ENCODE data around the gene INTS11.
"Not testable (repeated sequence)": the region's sequence is repeated elsewhere in the genome, so short reads cannot be mapped to it uniquely, and the experiment has no call there.

INTS11 gene

GRCh38 chr1:1329304-1330210 is 5.1 kb upstream of the INTS11 start:
- no peak for DNase-seq

GRCh38 chr1:1328254-1328653 is 3.8 kb upstream of the INTS11 start:
- DNase-seq, result no peak

GRCh38 chr1:1327291-1327690 is 2.8 kb upstream of the INTS11 start:
- DNase-seq, result no peak

GRCh38 chr1:1326075-1326605 is 1.7 kb upstream of the INTS11 start:
- DNase-seq, result no peak

GRCh38 chr1:1325288-1326074 is 1.0 kb upstream of the INTS11 start:
- DNase-seq, result no peak

GRCh38 chr1:1324084-1324523 is 356 bp downstream of the INTS11 start:
- DNase-seq, result no peak

GRCh38 chr1:1322952-1323351 is 1.5 kb downstream of the INTS11 start:
- no peak for DNase-seq

GRCh38 chr1:1322418-1322817 is 2.0 kb downstream of the INTS11 start:
- DNase-seq, result no peak

- DNase-seq, result no peak
Measured at GRCh38 chr1:1321477-1321876, 3.0 kb downstream of the INTS11 start.

- no peak for DNase-seq
Measured at GRCh38 chr1:1320666-1321448, 3.6 kb downstream of the INTS11 start.

GRCh38 chr1:1319646-1319941 is 4.9 kb downstream of the INTS11 start:
- DNase-seq, result no peak

- DNase-seq, result no peak
Measured at GRCh38 chr1:1318777-1319645, 5.4 kb downstream of the INTS11 start.

- no peak for DNase-seq
Measured at GRCh38 chr1:1318131-1318652, 6.3 kb downstream of the INTS11 start.

GRCh38 chr1:1317420-1317819 is 7.0 kb downstream of the INTS11 start:
- DNase-seq, result no peak

GRCh38 chr1:1316199-1316598 is 8.3 kb downstream of the INTS11 start:
- not testable (repeated sequence) for DNase-seq

GRCh38 chr1:1315435-1315954 is 9.0 kb downstream of the INTS11 start:
- DNase-seq, result no peak

GRCh38 chr1:1314678-1315335 is 9.7 kb downstream of the INTS11 start:
- no peak for DNase-seq

- no peak for DNase-seq
Measured at GRCh38 chr1:1314237-1314586, 10.2 kb downstream of the INTS11 start.

- DNase-seq, result no peak
Measured at GRCh38 chr1:1313500-1314236, 10.8 kb downstream of the INTS11 start.
